ENCODE measurements around the gene STAT3.
A peak's percentile ranks its signal among the peaks of the same experiment; 100 is the strongest.

The STAT3 gene

DNA sequence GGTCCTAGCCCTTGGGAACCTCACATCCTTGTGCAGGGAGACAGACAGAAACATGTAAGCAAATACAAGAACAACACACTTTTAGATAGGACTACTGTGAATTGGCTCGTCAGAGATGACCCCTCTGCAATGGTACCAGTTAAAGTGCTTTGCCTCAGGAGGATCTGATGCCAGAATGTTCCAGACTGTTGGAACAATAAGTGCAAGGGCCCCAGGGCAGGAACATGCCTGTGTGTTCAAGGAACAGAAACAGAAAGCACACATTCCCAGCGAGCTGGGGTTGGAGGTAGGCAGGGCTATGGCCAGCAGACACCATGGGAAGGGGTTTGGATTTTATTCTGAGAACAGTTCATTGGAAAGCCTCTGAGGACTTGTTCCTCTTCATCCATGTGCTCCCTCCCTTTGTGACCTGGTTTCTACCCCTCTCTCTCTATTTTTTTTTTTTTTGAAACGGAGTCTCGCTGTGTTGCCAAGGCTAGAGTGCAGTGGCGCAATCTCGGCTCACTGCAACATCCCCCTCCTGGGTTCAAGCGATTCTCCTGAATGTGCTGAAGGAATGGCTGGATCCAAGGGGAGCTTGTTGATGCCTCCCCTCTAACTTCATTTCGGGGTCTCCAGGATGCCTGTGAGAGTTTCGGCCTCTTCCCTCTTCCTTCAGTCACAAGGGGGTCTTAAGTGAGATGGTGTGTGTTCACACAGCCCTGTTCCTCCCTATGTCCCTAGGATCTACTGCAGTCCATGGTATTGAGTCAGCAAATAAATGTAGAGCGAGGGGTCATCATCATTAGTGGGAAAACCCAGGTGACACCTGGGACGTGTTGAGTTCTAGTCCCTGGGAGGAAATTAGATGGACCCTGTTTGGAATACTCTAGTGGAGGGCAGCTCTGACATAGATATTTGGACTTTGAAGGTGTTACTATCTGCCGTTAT, 93.5 kb downstream of the STAT3 start:
- H3K27ac ChIP-seq (ENCODE audit: low read length): no peak overlapping the region
- H3K9ac ChIP-seq (ENCODE audit: low read length): no peak overlapping the region
- no peaks in the 10 kb centered on the region for H3K36me3 ChIP-seq (ENCODE audit: control insufficient read depth, low read depth, low read length)
- H3K27me3 ChIP-seq (ENCODE audit: control insufficient read depth, insufficient read depth, low read length): peaks cover 7% of the 10 kb centered on the region
- no peaks in the 10 kb centered on the region for H3K9me3 ChIP-seq (ENCODE audit: control insufficient read depth, low read depth, low read length)
- H3K4me3 ChIP-seq (ENCODE audit: low read length): no peak overlapping the region
- no peaks in the 10 kb centered on the region for H3K4me1 ChIP-seq (ENCODE audit: control insufficient read depth, low read depth, low read length)

DNA sequence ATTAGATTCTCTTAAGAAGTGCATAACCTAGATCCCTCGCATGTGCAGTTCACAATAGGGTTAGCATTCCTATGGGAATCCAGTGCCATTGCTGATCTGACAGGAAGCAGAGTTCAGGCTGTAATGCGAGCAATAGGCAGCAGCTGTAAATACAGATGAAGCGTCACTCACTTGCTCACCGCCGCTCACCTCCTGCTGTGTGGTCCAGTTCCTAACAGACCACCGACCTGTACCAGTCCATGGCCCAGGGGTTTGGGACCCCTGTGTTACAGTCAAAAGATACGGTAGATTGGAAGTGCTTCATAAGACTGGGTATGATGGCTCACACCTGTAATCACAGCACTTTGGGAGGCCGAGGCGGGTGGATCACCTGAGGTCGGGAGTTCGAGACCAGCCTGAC, 97.1 kb downstream of the STAT3 start:
- no peak overlapping the region for H3K4me3 ChIP-seq (ENCODE audit: low read length)

DNA sequence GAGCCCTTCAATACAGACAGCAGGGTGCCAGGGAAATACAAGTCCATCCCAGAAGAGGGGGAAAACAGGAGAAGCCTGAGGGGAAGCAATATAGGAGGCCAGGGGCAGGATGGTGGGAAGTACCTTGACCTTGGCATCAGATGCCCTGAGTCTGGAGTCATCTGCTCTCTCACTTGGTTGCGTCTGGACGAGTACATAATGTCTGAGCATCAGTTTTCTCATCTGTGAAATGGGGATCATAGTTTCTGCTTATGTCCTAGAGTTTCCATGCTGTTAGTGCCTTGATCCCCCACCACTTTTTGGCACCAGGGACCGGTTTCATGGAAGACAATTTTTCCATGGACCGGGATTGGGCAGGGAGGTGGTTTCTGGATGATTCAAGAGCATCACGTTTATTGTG, 97.7 kb downstream of the STAT3 start:
- Histone ChIP-seq H3K27me3 (ENCODE audit: control insufficient read depth, insufficient read depth, low read length) (peaks cover 38% of the 10 kb centered on the region), H3K4me3 (ENCODE audit: low read length) (no peak overlapping the region), H3K36me3 (ENCODE audit: control insufficient read depth, low read depth, low read length) (no peaks in the 10 kb centered on the region), H3K9ac (ENCODE audit: low read length) (no peak overlapping the region), H3K27ac (ENCODE audit: low read length) (no peak overlapping the region), H3K4me1 (ENCODE audit: control insufficient read depth, low read depth, low read length) (peaks cover 7% of the 10 kb centered on the region), H3K9me3 (ENCODE audit: control insufficient read depth, low read depth, low read length) (no peaks in the 10 kb centered on the region)

More for the DNA sequence above, 97.1 kb downstream of the STAT3 start:
- peaks cover 38% of the 10 kb centered on the region for H3K27me3 ChIP-seq (ENCODE audit: control insufficient read depth, insufficient read depth, low read length)
- H3K36me3 ChIP-seq (ENCODE audit: control insufficient read depth, low read depth, low read length): no peaks in the 10 kb centered on the region
- no peak overlapping the region for H3K27ac ChIP-seq (ENCODE audit: low read length)
- peaks cover 7% of the 10 kb centered on the region for H3K4me1 ChIP-seq (ENCODE audit: control insufficient read depth, low read depth, low read length)
- no peak overlapping the region for H3K9ac ChIP-seq (ENCODE audit: low read length)
- H3K9me3 ChIP-seq (ENCODE audit: control insufficient read depth, low read depth, low read length): no peaks in the 10 kb centered on the region

DNA sequence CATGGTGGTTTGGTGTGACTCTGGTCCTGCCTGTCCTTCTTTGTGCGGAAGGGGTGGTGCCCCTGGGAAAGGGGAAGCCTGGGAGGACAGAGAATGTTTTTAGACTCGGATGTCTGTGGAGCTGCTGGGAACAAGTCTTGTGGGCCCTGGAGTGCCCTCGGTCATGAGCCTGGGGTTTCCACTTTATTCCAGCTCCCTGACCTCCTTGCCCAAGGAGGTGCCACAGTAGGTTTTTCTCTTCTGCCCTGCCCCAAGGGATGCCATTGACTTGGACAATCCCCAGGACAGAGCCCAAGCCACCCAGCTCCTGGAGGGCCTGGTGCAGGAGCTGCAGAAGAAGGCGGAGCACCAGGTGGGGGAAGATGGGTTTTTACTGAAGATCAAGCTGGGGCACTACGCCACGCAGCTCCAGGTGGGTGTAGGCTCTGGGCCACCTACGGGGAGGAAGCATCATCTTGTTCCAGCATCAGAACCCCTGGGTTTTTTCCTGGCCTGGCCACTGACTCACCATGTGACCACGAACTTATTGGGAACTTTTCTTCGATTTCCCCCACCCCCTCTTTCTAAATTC, 98.5 kb downstream of the STAT3 start:
- Histone ChIP-seq H3K9me3 (ENCODE audit: control insufficient read depth, low read depth, low read length) (no peaks in the 10 kb centered on the region), H3K36me3 (ENCODE audit: control insufficient read depth, low read depth, low read length) (no peaks in the 10 kb centered on the region), H3K4me1 (ENCODE audit: control insufficient read depth, low read depth, low read length) (peaks cover 7% of the 10 kb centered on the region), H3K4me3 (ENCODE audit: low read length) (no peak overlapping the region), H3K27ac (ENCODE audit: low read length) (no peak overlapping the region), H3K9ac (ENCODE audit: low read length) (no peak overlapping the region), H3K27me3 (ENCODE audit: control insufficient read depth, insufficient read depth, low read length) (peaks cover 38% of the 10 kb centered on the region)

DNA sequence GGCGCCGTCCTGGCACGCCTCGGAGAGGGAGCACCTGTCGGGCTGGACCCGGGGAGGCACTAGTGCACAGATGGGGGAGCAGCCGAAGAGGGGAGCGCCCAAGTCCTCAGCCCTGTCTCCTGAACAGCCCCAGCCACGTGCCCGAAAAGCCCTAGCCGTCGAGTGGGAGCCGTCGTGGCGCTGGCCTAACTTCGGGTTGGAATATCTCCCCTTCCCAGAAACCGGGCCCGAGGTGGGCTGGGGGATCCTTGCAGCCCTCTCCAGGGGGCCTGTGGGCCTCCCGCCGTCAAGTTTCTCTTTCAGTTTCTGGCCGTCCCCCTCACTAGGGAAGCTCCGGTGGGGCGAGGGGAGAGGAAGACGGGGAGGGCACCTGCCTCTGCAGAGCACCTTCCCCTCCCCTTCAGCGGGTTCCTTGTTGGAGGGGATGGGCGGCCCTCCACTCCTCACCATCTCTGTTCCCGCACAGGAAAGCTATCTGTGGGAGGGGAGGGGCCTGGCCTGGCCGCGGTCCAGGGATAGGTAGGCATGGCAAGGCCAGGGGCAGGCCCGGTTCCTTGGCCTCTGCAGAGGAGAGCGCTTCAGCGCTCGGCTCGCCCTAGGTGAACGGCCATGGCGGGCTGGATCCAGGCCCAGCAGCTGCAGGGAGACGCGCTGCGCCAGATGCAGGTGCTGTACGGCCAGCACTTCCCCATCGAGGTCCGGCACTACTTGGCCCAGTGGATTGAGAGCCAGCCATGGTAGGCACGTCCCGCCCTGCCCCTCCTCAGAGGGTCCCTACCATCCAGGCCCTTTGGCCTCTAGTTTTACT, 99.2 kb downstream of the STAT3 start:
- Histone ChIP-seq H3K36me3 (ENCODE audit: control insufficient read depth, low read depth, low read length) (no peaks in the 10 kb centered on the region), H3K9ac (ENCODE audit: low read length) (no peak overlapping the region), H3K27me3 (ENCODE audit: control insufficient read depth, insufficient read depth, low read length) (peaks cover 38% of the 10 kb centered on the region), H3K4me3 (ENCODE audit: low read length) (peak overlapping the region; percentile 55), H3K9me3 (ENCODE audit: control insufficient read depth, low read depth, low read length) (no peaks in the 10 kb centered on the region), H3K4me1 (ENCODE audit: control insufficient read depth, low read depth, low read length) (peaks cover 7% of the 10 kb centered on the region), H3K27ac (ENCODE audit: low read length) (no peak overlapping the region)

DNA sequence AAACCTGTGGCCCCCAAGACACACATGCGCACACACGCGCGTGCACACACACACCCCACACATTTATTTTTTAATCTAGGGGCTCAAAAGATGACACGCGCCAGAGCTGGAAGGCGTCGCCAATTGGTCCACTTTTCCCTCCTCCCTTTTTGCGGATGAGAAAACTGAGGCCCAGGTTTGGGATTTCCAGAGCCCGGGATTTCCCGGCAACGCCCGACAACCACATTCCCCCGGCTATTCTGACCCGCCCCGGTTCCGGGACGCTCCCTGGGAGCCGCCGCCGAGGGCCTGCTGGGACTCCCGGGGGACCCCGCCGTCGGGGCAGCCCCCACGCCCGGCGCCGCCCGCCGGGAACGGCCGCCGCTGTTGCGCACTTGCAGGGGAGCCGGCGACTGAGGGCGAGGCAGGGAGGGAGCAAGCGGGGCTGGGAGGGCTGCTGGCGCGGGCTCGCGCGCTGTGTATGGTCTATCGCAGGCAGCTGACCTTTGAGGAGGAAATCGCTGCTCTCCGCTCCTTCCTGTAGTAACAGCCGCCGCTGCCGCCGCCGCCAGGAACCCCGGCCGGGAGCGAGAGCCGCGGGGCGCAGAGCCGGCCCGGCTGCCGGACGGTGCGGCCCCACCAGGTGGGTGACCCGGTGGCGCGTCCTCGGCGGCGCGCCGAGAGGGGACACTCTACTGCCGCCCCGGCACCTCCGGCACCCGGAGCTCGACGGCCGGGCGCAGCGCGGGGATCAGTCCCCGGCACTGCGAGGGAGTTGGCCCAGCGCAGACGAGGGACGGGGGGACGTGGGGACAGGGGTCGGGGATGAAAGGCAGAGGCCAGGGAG, 100.1 kb downstream of the STAT3 start, which contains the start of gene STAT5A:
Gene STAT5A (plus strand): TSS at position 522 of the 826 bp plus-strand sequence. CDS start 914 bp downstream, outside the sequence.
- Histone ChIP-seq H3K9ac (ENCODE audit: low read length) (no peak within 1 kb of the TSS), H3K27ac (ENCODE audit: low read length) (no peak within 1 kb of the TSS), H3K27me3 (ENCODE audit: control insufficient read depth, insufficient read depth, low read length) (peaks cover 38% of the 10 kb centered on the region), H3K4me3 (ENCODE audit: low read length) (peak within 1 kb of the TSS; percentile 55), H3K9me3 (ENCODE audit: control insufficient read depth, low read depth, low read length) (no peaks in the 10 kb centered on the region), H3K4me1 (ENCODE audit: control insufficient read depth, low read depth, low read length) (peaks cover 7% of the 10 kb centered on the region), H3K36me3 (ENCODE audit: control insufficient read depth, low read depth, low read length) (no peaks in the 10 kb centered on the region)

DNA sequence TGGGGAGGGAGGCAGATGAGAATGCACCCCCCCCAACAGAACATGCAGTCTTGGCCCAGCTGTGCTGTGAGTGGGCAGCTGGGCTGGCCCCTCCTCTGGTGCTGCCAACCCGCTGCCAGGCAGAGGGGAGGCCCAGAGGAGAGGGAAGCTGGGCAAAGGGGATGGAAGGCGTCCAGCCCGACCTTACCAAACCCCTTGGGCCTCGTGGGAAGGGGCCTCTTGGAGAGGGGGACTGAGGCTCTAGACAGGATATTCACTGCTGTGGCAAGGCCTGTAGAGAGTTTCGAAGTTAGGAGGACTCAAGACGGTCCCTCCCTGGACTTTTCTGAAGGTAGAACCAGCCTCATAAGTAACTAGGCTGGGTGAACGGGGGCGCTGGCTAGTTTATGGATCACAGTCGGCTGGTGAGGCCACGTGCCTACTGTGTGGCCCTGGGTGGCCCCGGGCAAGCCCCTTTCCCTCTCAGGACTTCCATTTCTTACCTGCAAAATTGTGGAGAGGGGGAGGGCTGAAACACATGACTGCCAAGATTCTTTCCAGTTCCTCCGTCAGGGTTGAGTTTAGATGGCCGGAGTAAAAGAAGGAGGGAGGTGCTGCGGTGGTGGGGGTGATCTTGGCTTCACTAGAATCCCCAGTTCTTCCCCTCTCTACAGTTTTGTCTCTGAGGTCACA, 100.8 kb downstream of the STAT3 start:
- Histone ChIP-seq H3K36me3 (ENCODE audit: control insufficient read depth, low read depth, low read length) (no peaks in the 10 kb centered on the region), H3K9me3 (ENCODE audit: control insufficient read depth, low read depth, low read length) (no peaks in the 10 kb centered on the region), H3K27ac (ENCODE audit: low read length) (no peak overlapping the region), H3K4me3 (ENCODE audit: low read length) (peak overlapping the region; percentile 55), H3K4me1 (ENCODE audit: control insufficient read depth, low read depth, low read length) (peaks cover 9% of the 10 kb centered on the region), H3K27me3 (ENCODE audit: control insufficient read depth, insufficient read depth, low read length) (peaks cover 38% of the 10 kb centered on the region), H3K9ac (ENCODE audit: low read length) (no peak overlapping the region)

DNA sequence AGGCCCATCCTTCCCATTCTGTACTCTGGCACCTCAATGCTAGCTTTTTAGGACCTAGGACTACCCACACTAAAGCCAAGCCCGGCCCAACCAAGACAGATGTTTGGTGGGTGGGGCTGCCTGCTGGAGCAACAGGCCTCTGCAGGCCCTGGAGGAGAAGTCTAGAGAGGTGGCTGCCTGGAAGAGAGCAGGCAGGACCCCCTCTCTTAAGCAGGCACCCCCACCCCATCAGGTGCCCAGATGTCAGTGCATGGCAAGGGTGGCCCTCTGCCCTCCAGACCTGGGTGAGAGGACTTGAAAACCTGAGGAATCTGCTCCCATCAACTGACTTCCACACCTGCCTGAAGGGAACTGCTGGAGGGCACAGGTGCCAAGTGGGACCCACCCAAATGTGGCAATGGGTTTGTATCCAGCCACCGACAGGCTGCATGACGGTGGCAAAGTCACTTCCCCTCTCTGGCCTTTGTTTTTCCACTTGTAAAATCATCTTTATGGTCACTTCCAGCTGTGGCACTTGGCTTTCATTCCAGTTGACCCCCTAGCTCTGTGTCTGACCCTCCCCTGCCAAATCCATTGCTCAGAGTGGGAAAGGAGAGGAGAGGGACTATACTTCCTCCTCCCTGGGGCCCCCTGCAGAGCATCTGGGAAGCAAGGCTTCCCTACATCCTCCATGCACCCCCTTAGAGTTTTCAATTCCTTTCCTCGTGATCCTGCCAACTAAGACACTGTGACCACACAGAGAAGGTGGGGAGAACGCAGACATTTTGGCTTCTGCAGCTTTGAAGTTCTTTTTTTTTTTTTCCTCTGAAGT, 101.6 kb downstream of the STAT3 start:
- Histone ChIP-seq H3K9me3 (ENCODE audit: control insufficient read depth, low read depth, low read length) (no peaks in the 10 kb centered on the region), H3K9ac (ENCODE audit: low read length) (no peak overlapping the region), H3K27ac (ENCODE audit: low read length) (no peak overlapping the region), H3K4me3 (ENCODE audit: low read length) (no peak overlapping the region), H3K4me1 (ENCODE audit: control insufficient read depth, low read depth, low read length) (peaks cover 9% of the 10 kb centered on the region), H3K36me3 (ENCODE audit: control insufficient read depth, low read depth, low read length) (no peaks in the 10 kb centered on the region), H3K27me3 (ENCODE audit: control insufficient read depth, insufficient read depth, low read length) (peaks cover 38% of the 10 kb centered on the region)

DNA sequence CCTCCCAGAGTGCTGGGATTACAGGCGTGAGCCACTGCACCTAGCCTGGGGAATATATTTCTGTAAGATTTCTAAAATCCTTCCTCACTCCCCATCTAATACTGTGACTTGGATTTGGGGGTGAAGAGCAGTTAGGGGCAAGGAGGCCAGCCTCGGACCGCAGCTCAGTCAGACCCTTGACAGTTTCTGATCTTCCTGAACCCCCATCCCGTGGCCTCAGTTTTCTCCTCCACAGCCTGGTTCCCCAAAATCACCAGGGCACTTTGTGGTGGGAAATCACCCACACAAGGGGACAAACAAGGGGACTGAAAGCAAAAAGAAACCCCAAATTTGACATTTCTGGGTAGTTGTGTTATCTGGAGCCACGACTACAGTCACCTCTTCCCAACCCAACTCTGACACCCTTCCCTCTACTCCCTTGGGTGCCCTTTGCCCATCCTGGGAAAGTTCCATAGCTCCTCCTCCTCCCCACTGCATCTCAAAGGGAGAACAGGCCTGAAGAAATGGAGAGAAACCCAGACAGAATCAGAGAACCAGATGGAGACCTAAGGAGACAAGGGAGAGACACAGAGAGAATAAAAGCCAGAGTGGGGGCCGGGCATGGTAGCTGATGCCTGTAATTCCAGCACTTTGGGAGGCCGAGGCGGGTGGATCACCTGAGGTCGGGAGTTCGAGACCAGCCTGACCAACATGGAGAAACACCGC, 102.7 kb downstream of the STAT3 start:
- H3K27me3 ChIP-seq (ENCODE audit: control insufficient read depth, insufficient read depth, low read length): peaks cover 38% of the 10 kb centered on the region
- no peak overlapping the region for H3K4me3 ChIP-seq (ENCODE audit: low read length)
- no peaks in the 10 kb centered on the region for H3K9me3 ChIP-seq (ENCODE audit: control insufficient read depth, low read depth, low read length)
- no peak overlapping the region for H3K27ac ChIP-seq (ENCODE audit: low read length)
- H3K36me3 ChIP-seq (ENCODE audit: control insufficient read depth, low read depth, low read length): no peaks in the 10 kb centered on the region
- H3K4me1 ChIP-seq (ENCODE audit: control insufficient read depth, low read depth, low read length): peaks cover 9% of the 10 kb centered on the region
- H3K9ac ChIP-seq (ENCODE audit: low read length): no peak overlapping the region

Measured in iPS-18a (cell line).